Ascending aorta (tissue), 2 donors: Measurements from ENCODE around the gene TSPAN18. TPM values are rescaled to one million over a fixed set of nuclear protein-coding genes. Genes with fewer than 3 reads are reported as not detected.

Experiments
- DNase-seq, 2 donors: peaks; one replicate each; pipeline ENCODE4 v3.0.0-alpha.2; 2019; ENCODE audit warnings: low spot score in 2 of 2
- H3K27ac ChIP-seq, 2 donors: fragments of 200-600 bp; sonication (generic); one replicate each; pipeline ENCODE4 v1.5.1; 2016 to 2017; ENCODE audit warnings: mild to moderate bottlenecking in 1 of 2
- H3K27me3 ChIP-seq: fragments of 200-600 bp; sonication (generic); one replicate; pipeline ENCODE4 v1.5.1; 2017
- H3K36me3 ChIP-seq, 2 donors: fragments of 200-600 bp; sonication (generic); one replicate each; pipeline ENCODE4 v1.5.1; 2016
- H3K4me1 ChIP-seq, 2 donors: fragments of 200-600 bp; sonication (generic); one replicate each; pipeline ENCODE4 v1.5.1; 2016 to 2017; ENCODE audit warnings: mild to moderate bottlenecking in 1 of 2
- H3K4me3 ChIP-seq, 2 donors: fragments of 200-600 bp; sonication (generic); one replicate each; pipeline ENCODE4 v1.5.1; 2016 to 2017; ENCODE audit warnings: mild to moderate bottlenecking in 1 of 2
- H3K9me3 ChIP-seq, 2 donors: fragments of 200-600 bp; sonication (generic); one replicate each; pipeline ENCODE4 v1.5.1; 2016
- CTCF ChIP-seq, 3 experiments: fragments of 200-600 bp in 2 of 3; fragments of 450-650 bp in 1 of 3; sonication (generic) in 2 of 3; IDR thresholded peaks; one replicate each; pipeline ENCODE4 v1.5.1; 2016 to 2019; ENCODE audit warnings: antibody characterized with exemption in 3 of 3, mild to moderate bottlenecking in 1 of 3, moderate library complexity in 1 of 3
- intact Hi-C: fragments of 100-400 bp; cut with DNase I; formaldehyde crosslinking; loops from one replicate; pipeline ENCODE4 v1.15.1; 2023
- total RNA-seq: library from RNA; depleted of rRNA; stranded (reverse); fragments of >200 nt; gene quantifications from one replicate; pipeline ENCODE4 v1.1.0, GENCODE V29; 2016

Gene TSPAN18
- total RNA-seq, 1 donor from 2014 or later: 21.3 TPM

- Histone ChIP-seq H3K4me3 (no peak overlapping the region), H3K27ac (no peak overlapping the region), H3K27me3 (no peaks in the 10 kb centered on the region), H3K36me3 (peaks cover 0 to 4% of the 10 kb centered on the region in 2 donors), H3K4me1 (peaks cover 0 to 3% of the 10 kb centered on the region in 2 donors), H3K9me3 (no peaks in the 10 kb centered on the region)
- intact Hi-C loops: loop anchor here (10.0 kb wide), 1 partner anchor 863 kb away; the partner anchor contains the start of gene SLC35C1
- DNase-seq: no peak
- no peak for TF ChIP-seq CTCF (IDR thresholded peaks at IDR 0.05)
Measured at GRCh38 chr11:44941259-44942021, 214.7 kb downstream of the TSPAN18 start.

- Histone ChIP-seq H3K4me3 (no peak overlapping the region), H3K4me1 (peaks cover 0 to 3% of the 10 kb centered on the region in 2 donors), H3K36me3 (peaks cover 0 to under 1% of the 10 kb centered on the region in 2 donors), H3K27me3 (no peaks in the 10 kb centered on the region), H3K9me3 (no peaks in the 10 kb centered on the region), H3K27ac (no peak overlapping the region)
- intact Hi-C loops: loop anchor here (10.0 kb wide), 1 partner anchor 863 kb away; the partner anchor contains the start of gene SLC35C1
- DNase-seq: no peak
- no peak for TF ChIP-seq CTCF (IDR thresholded peaks at IDR 0.05)
Measured at GRCh38 chr11:44942029-44942955, 215.5 kb downstream of the TSPAN18 start.

- DNase-seq: no peak
- H3K36me3 ChIP-seq: no peaks in the 10 kb centered on the region
- no peak overlapping the region for H3K4me3 ChIP-seq
- H3K27ac ChIP-seq: no peak overlapping the region
- intact Hi-C loops: loop anchor here (10.0 kb wide), 1 partner anchor 862 kb away; the partner anchor contains the start of gene SLC35C1
- peaks cover 0 to 3% of the 10 kb centered on the region in 2 donors for H3K4me1 ChIP-seq
- H3K9me3 ChIP-seq: no peaks in the 10 kb centered on the region
- H3K27me3 ChIP-seq: no peaks in the 10 kb centered on the region
- TF ChIP-seq CTCF (IDR thresholded peaks at IDR 0.05): no peak
Measured at GRCh38 chr11:44943118-44943517, 216.4 kb downstream of the TSPAN18 start.

GRCh38 chr11:44943696-44944095 is 216.9 kb downstream of the TSPAN18 start:
- peaks cover 0 to 3% of the 10 kb centered on the region in 2 donors for H3K4me1 ChIP-seq
- DNase-seq: no peak
- H3K9me3 ChIP-seq: no peaks in the 10 kb centered on the region
- intact Hi-C loops: loop anchor here (10.0 kb wide), 1 partner anchor 861 kb away; the partner anchor contains the start of gene SLC35C1
- no peak for TF ChIP-seq CTCF (IDR thresholded peaks at IDR 0.05)
- H3K36me3 ChIP-seq: no peaks in the 10 kb centered on the region
- no peak overlapping the region for H3K4me3 ChIP-seq
- H3K27ac ChIP-seq: no peak overlapping the region
- no peaks in the 10 kb centered on the region for H3K27me3 ChIP-seq

GRCh38 chr11:44944181-44944852 is 217.6 kb downstream of the TSPAN18 start:
- TF ChIP-seq CTCF (IDR thresholded peaks at IDR 0.05): no peak

More at GRCh38 chr11:44944181-44944852, 217.6 kb downstream of the TSPAN18 start:
- no peaks in the 10 kb centered on the region for H3K27me3 ChIP-seq
- DNase-seq: no peak
- no peak overlapping the region for H3K27ac ChIP-seq
- H3K36me3 ChIP-seq: no peaks in the 10 kb centered on the region
- H3K9me3 ChIP-seq: no peaks in the 10 kb centered on the region
- intact Hi-C loops: loop anchor here (10.0 kb wide), 1 partner anchor 860 kb away; the partner anchor contains the start of gene SLC35C1
- peaks cover 0 to 3% of the 10 kb centered on the region in 2 donors for H3K4me1 ChIP-seq
- no peak overlapping the region for H3K4me3 ChIP-seq
